H1 (cell line): ENCODE results near the gene CDKL5.

ENCODE experiments used
- CTCF ChIP-seq, 3 experiments: IDR thresholded peaks; 1 replicate in 2 of 3; 2 replicates in 1 of 3; pipeline versions ENCODE4 v1.5.1 to v1.6.1; 2011; ENCODE audit warnings: low read length in 3 of 3, mild to moderate bottlenecking in 3 of 3, inconsistent platforms in 2 of 3, low read depth in 1 of 3, moderate library complexity in 1 of 3; ENCODE audit not compliant: insufficient read depth in 1 of 3; ENCODE audit errors: control extremely low read depth in 1 of 3
- POLR2A ChIP-seq, 2 experiments: IDR thresholded peaks; 1 replicate in 1 of 2; 2 replicates in 1 of 2; pipeline ENCODE4 v1.6.1; 2011; ENCODE audit warnings: low read depth in 2 of 2, low read length in 2 of 2, mild to moderate bottlenecking in 2 of 2; ENCODE audit errors: control extremely low read depth in 1 of 2

GRCh38 chrX:18557879-18558278, 132.5 kb downstream of the CDKL5 start:
- no peak for TF ChIP-seq CTCF (IDR thresholded peaks at IDR 0.05; ENCODE audit: control extremely low read depth in 1 of 3, insufficient read depth in 1 of 3, low read depth in 1 of 3, low read length in 3 of 3)
- TF ChIP-seq POLR2A (IDR thresholded peaks at IDR 0.05; ENCODE audit: control extremely low read depth in 1 of 2, low read depth in 2 of 2, low read length in 2 of 2), result no peak
